GM19328 (cell line): ENCODE results near the gene PDE4B.

ENCODE experiments used
- ATAC-seq: cut with Tn5 transposase; IDR thresholded peaks from one replicate; pipeline ENCODE4 v1.9.1; 2021; ENCODE audit warnings: mild to moderate bottlenecking, moderate library complexity; ENCODE audit not compliant: unreplicated experiment

Gene PDE4B

GRCh38 chr1:66250075-66250474 lies 457.4 kb downstream of the PDE4B start:
- no peak for ATAC-seq

DNA sequence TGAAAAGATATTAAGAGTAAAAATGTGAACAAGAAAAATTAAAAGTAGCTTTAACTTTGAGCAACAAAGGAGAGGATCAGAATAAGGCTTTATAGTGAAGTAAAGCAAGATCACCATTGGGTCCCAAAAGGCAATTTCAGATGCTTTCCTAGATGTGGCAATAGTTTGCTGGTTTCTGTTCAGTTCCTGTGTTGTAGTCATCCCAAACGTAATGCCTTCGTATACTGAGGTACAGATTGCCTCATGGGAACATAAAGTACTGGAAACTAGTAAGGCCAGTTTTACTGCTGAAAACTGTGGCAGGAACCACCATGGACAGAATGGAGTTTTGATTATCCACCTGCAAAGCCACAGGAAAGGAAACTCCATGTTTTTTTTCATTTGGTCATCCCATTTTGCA lies 457.8 kb downstream of the PDE4B start:
- no peak for ATAC-seq

GRCh38 chr1:66251546-66251945 lies 458.9 kb downstream of the PDE4B start:
- ATAC-seq = no peak

GRCh38 chr1:66253330-66253921 lies 460.7 kb downstream of the PDE4B start:
- peak; percentile 68 for ATAC-seq

DNA sequence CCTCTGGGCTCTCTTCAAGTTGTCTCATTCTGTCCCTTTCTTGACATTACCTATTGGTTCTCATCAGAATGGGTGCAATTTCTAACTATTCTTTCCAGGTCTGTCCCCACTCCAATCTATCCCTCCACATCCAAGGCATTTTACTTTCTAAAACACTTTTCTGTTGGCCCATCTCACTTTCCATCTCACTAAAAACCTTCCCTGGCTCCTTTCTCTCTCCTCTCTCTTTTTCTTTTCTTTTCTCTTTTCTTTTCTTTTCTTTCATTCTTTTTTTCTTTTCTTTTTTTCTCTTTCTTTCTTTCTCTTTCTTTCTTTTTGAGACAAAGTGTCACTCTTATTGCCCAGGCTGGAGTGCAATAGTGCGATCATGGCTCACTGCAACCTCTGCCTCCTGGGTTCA lies 462.1 kb downstream of the PDE4B start:
- ATAC-seq = no peak

GRCh38 chr1:66256629-66257572 lies 464.2 kb downstream of the PDE4B start:
- no peak for ATAC-seq

DNA sequence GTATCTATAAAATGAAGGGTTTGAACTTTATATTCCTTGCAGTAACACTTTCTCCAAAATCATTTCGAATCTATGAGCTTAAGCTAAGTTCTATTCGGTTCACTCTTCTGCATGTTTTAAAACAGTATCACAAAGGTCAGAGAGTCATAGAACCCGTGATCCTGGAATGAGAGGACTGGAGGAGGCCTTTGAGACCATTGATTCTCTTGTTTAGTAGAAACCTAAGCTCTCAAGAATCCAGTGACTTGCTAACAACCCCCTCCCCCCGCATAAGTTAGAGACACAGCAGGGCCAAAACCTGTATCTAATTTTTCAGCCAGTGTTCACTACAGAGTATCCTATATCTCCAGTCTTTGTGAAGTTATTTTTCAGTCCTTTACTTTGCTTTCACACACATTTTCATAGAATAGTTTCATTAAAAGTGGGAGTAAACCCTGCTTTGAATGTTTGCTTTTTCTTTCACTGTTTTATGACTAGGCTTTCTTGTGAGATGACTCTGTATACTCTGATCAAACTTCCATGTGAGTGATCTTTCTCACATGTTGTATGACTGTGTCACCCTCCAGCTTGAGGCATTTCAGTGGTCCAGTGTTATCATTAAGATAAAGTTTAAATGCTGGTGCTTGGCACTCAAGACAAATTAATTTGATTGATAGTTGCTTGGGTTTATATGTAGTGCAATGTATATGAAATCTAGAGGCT lies 465.9 kb downstream of the PDE4B start:
- ATAC-seq = no peak

GRCh38 chr1:66261364-66261763 lies 468.7 kb downstream of the PDE4B start:
- no peak for ATAC-seq

- ATAC-seq = no peak
Observed at GRCh38 chr1:66262208-66262963, 469.7 kb downstream of the PDE4B start.

DNA sequence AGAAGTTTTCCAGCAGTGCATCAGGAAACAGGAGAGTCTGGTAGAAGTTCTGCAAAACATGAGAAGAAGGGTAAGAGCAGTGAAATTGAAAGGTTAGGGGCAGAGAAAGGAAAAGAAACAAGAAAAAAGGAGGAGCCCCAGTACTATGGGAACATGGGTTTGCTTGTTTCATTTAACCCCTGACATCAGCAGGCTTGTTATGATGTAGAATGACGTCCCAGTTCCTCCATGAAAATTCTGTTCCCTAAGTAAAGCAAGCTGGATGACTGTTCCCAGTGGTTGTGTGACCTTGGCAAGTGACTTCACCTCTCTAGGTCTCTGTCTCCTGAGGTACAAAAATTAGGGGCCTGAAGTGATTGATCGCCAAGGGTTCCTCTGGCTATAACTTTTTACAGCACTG lies 472.6 kb downstream of the PDE4B start:
- no peak for ATAC-seq

GRCh38 chr1:66265796-66266195 lies 473.1 kb downstream of the PDE4B start:
- ATAC-seq = no peak

DNA sequence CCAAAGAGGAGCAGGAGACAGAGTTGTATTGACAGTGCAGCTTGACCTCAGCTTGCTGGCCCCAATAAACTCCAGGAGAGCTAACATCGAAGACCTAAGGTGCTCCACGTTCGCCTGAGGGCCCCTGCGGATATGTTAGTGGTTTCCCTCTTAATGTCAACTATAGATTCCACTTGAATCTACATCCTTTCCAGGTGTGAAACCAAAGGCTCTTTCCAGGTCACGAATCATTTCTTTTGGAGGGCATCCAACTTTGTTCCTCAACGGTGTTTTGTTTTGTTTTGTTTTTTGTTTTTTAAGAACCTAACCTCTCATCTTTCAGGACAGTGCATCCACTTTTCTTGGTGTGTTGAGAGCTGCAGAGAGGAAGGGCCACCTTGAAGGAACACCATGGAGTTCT lies 473.7 kb downstream of the PDE4B start:
- no peak for ATAC-seq

DNA sequence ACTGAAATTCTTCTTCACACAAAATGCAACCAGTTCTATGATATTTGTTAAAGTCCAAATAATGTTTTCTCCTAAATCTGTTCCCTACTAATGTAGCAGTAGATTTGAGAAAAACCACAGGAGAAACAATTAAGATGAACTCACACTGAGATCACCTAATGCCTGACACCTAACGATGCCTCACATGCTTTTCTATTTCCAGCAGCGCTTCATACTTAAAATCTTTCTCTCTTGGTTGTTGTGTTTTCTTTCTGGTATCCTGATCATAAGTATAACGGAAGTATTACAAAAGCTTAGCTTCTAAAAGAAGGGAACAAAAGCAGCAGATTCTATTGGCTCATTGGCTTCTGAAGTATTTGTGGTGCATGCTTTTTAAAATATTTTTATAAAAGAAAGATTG lies 474.1 kb downstream of the PDE4B start:
- no peak for ATAC-seq

GRCh38 chr1:66267201-66267940 lies 474.7 kb downstream of the PDE4B start:
- no peak for ATAC-seq

- ATAC-seq = no peak
Observed at GRCh38 chr1:66269222-66269621, 476.5 kb downstream of the PDE4B start.

DNA sequence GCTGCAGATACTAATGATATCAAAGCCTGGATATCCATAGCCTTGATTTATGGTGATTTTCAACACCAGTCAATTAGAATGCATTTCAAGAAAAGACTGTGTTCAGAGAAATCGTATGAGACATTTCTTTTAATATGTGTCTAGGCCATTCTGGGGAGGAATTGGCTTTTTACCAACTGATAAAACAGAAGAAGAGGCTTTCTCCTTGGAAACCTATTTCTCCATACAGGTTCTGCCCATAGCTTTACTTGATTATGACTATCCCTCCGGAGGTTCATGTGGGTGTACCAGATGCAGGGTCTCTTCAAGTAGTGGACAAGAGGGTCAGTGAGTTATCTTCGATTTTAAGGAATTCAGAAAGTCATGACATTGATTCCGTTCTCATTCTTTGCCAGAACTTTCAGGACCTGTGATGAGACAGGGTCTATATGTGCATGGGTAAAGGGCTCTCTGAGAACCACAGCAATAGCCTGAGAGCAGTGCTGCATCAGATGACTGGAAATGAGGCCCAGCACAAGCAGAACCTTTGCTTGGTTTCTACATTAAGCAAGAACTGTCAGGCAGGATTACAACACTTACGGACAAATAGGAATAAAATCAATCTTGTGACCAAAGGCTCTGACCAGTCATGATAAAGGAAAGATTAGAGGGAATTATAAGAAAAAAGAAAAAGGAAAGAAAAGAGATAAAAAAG lies 477.6 kb downstream of the PDE4B start:
- no peak for ATAC-seq

DNA sequence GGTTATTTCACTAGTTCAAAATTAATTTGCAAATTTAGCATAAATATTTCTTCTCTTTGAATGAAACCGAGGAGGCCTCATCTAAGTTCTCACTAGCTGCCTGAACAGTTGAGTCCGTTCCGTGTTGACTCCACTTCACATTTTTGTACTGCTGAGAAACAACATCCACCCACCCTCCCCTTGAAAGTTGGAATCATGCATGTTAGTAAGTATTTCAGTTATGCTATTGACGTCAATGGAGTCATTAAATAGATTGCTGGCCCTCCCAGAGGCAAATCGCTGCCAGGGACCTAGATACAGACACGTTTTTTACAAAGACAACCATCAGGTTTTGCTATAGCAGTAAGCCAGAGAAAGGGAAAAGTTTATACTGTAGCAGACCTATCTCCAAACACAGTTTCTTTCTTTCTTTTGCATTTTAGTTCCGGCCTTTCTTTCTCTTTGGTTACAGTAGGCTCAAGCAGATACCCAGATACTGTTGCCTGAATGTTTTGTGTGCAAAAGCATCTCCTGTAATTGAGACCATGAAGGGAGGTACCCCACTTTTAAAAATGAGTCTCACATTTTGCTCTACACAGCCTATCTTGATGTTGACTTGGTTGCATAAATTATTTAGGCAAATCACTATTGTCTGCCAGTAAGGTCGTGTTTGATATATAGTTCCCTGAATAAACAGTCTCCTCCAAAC lies 478.7 kb downstream of the PDE4B start:
- no peak for ATAC-seq

- ATAC-seq = no peak
Observed at GRCh38 chr1:66271904-66272254, 479.2 kb downstream of the PDE4B start.

- no peak for ATAC-seq
Observed at GRCh38 chr1:66273656-66274055, 481.0 kb downstream of the PDE4B start.
